Fibroblast of the aortic adventitia (primary cell): ENCODE measurements around the gene UBE2E2. TPM values are rescaled to one million over a fixed set of nuclear protein-coding genes. Genes with fewer than 3 reads are reported as not detected.
A peak's percentile ranks its signal among the peaks of the same experiment; 100 is the strongest.

ENCODE experiments used
- DNase-seq: peaks from one replicate; pipeline ENCODE4 v3.0.0-alpha.2; 2010; ENCODE audit warnings: low read depth
- H3K4me3 ChIP-seq: 2 replicates; pipeline ENCODE4 v1.5.1; 2011; ENCODE audit warnings: low read depth, mild to moderate bottlenecking, control low read depth, low read length, moderate library complexity
- CTCF ChIP-seq: IDR thresholded peaks from 2 replicates; pipeline ENCODE4 v1.5.1; 2011; ENCODE audit warnings: mild to moderate bottlenecking, low read length, control low read depth, inconsistent platforms; ENCODE audit not compliant: insufficient read depth
- total RNA-seq: library from RNA; depleted of rRNA; stranded (reverse); fragments of >200 nt; gene quantifications from 2 replicates; pipeline ENCODE4 v1.2.3, GENCODE V29; 2012; ENCODE audit warnings: low replicate concordance

Gene UBE2E2
- 36.7 and 49.1 TPM in 2 replicates for total RNA-seq

DNA sequence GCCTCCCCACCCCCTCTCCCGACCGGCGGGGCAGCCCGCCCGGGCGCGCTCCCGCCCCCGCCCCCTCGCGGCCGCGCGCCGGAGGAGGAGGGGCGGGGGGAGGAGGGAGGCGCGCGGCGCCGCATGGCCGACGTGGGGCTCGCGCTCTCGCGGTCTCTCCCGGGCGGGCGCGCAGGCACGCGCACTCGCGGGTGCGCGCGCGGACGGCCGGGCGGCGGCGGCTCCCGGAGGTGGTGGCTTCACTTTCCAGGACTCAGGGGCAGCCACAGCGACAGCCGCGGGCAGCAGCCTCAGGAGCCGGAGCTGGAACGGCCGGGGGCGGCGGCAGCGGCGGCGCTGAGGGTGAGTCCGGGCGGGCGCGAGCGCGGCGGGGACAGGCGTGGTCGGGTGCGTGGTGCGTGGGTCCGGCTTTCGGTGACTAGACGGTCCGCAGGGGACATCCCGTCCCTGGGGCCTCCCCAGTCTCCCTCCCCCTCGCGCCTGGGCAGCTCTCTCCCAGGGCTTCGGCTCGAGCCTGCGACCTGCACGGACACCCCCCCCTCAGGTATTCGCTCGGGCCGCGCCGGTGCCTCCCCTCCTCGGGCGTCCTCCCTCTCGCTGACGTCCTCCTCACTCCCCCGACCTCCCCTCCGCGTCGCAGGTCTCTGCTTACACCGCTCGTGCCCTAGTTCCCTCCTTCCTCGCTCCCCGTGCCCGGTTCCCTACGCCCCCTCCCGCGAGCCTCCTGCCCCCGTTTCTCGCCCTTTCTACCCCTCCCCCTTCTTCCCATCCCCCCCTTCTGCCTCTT, at the start of gene UBE2E2:
TSS of gene UBE2E2 (plus strand) at position 407 of the 787 bp plus-strand sequence.
- peak within 1 kb of the TSS; percentile 92 for H3K4me3 ChIP-seq
- DNase-seq, result peak; percentile 47
- no peak for TF ChIP-seq CTCF

DNA sequence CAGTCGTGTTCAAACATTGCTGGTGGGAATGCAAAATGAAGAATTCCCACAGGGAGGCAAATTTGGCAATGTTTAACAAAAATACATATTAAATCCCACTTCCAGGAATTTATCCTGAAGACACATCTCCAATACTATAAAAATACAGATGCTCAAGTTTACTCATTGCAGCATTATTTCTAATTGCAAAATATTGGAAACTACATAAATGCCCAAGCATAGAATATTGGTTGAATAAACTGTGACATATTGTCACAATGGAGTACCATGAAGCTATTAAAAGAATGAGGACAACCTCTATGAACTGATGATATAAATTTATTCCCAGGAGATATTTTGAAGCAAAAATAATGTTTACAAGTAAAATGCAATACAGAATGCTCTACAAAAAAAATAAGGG, 49.7 kb upstream of the UBE2E2 start:
- TF ChIP-seq CTCF, result no peak
- no peak overlapping the region for H3K4me3 ChIP-seq
- DNase-seq, result no peak

DNA sequence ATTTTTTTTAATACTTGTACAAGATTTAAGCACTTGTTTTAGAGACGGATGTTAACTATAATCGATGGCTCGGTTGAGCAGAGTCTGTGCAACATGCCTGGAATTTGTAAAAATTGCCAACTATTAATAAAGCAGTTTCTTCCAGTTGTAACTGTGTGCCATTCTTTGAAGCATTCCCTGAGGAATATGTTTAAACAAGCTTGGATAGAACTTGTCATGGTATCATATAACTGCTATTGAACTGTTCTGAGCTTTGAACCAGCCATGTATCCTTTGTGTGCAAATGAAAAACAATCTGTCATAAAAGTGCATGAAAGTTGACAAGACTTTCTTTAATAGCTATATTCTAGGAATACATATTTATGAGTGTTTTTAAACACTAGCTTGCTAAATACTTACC, 45.8 kb upstream of the UBE2E2 start:
- no peak for TF ChIP-seq CTCF
- no peak for DNase-seq
- no peak overlapping the region for H3K4me3 ChIP-seq

- peak; percentile 92 for DNase-seq
- no peak for TF ChIP-seq CTCF
- H3K4me3 ChIP-seq, result no peak overlapping the region
Measured at GRCh38 chr3:23159929-23160328, 43.2 kb upstream of the UBE2E2 start.

- no peak for TF ChIP-seq CTCF
- no peak for DNase-seq
- no peak overlapping the region for H3K4me3 ChIP-seq
Measured at GRCh38 chr3:23161308-23161707, 41.8 kb upstream of the UBE2E2 start.

DNA sequence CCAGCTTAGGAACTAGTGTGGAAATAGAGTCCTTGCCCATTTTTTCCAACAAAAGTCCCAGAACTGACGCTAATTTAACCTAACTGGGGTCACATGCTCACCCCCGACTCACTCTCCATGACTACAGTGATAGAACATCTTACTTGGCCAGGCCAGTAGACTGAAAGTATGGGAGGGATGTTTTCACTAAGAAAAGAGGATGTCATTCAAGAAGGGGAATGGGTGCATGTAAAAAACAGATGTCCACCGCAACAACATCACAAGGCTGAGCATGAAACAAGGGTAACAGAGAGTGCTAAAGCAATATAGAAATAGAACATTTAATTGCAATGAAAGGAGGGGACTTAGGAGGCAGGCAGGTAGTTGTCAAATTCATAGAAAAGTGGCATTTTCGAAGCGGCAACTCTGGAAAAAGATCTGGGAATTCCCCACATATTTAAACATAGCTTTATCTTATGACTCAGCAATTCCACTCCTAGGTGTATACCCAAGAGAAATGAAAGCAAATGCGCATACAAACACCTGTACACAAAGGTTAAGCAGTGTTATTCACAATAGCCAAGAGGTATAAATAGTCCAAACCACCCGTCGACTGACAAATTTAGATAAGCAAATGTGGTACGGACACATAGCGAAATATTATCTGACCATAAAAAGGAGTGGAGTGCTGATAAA, 41.1 kb upstream of the UBE2E2 start:
- TF ChIP-seq CTCF, result no peak
- H3K4me3 ChIP-seq, result no peak overlapping the region
- no peak for DNase-seq
